Activated gamma-delta T cell treated with Interleukin-2 at 50 U/mL for 16 hours (primary cell): ENCODE measurements around the gene ELOVL5.

ENCODE experiments used
- DNase-seq: peaks from one replicate; pipeline ENCODE4 v3.0.0-alpha.2; 2020

The ELOVL5 gene

DNA sequence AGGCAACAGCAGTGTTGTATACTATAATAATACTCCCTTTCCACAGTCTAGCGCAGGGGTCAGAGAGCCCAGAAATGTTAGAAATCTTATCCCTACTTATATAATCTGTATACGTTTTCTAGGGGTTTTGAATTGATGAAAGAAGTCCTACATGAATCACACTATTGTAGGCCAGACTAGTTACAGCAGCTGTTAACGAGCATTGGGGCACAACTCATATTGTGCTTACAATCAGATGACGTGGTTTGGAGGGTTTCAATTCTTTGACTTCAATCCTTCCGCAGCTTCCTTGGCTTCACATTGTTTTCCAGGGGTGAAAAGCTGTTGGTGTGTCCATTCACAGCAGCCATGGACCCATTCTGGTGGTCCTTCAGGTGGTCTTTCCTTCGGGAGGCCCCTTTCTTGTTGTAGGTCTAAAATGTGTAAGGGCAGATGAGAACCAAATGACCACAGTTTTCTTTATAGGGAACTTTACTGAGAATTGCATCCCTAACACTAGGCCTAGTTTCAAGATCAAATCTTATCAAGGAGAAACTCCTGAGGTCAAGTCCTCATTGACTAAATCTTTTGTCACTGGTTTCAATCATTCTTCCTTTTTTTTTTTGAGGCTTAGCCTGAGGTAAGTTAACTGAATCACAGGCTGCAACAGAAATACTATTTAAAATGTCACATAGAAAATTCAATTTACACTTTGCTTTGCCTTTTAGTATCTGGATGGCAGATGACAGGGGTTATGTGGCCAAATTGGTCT, 79.7 kb downstream of the ELOVL5 start:
- DNase-seq, result no peak

GRCh38 chr6:53266553-53267090, 82.1 kb downstream of the ELOVL5 start:
- no peak for DNase-seq

- no peak for DNase-seq
Observed at GRCh38 chr6:53264915-53265607, 83.7 kb downstream of the ELOVL5 start.

- DNase-seq, result no peak
Observed at GRCh38 chr6:53264337-53264736, 84.4 kb downstream of the ELOVL5 start.

DNA sequence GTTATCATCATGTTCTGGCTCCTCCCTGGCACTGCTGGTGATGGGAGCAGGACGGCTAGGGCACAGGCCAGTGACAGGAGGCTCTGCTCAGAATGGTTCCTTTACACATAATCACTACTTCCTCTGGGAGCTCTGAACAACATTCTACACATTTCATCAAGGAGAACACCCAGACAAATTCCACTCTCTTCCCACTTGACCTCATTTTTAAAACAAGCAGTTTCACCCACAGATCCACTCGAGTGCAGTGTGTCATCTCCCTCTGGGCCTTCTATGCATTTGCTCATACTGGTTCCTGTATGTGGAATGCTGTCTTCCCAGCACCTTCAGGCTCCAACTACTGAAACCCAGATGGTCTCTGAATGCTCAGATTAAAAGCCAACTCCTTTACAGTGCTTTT, 84.8 kb downstream of the ELOVL5 start:
- DNase-seq, result no peak

GRCh38 chr6:53259860-53260580, 88.7 kb downstream of the ELOVL5 start:
- DNase-seq, result no peak

DNA sequence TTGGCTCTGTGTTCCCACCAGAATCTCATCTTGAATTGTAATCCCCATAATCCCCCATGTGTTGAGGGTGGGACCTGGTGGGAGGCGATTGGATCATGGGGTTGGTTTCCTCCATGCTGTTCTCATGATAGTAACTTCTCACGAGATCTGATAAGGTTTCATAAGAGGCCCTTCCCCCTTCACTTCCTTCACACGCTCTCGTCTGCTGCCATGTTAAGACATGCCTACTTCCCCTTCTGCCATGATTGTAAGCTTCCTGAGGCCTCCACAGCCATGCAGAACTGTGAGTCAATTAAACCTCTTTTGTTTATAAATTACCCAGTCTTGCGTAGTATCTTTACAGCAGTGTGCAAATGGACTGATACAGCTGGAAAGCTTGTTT, 90.0 kb downstream of the ELOVL5 start:
- DNase-seq, result no peak

- DNase-seq, result no peak
Observed at GRCh38 chr6:53258076-53258773, 90.5 kb downstream of the ELOVL5 start.

GRCh38 chr6:53257533-53257932, 91.2 kb downstream of the ELOVL5 start:
- no peak for DNase-seq

GRCh38 chr6:53257001-53257400, 91.7 kb downstream of the ELOVL5 start:
- no peak for DNase-seq

DNA sequence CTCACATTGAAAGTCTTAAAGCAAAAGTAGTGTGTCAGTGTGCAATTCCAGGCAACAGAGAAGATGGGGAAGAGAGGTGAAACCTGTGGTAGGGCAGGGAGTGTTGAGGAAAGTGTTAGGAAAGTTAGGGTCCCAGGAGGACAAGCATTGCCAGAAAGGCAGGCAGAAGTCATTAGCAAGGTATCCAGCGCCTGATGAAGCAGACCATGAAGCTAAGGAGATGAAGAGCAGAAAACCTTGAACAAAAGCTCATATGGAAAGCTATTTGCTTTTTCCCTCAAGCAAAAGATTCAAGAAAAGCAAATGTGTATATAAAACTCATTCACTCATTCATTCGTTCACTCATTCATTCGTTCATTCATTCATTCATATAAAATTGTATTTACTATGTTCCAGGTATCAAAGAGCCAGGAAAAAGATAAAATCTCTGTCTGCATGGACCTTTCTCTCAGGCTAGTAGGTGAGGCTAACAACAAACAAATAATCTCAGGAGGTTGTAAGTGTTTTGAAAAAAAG, 96.5 kb downstream of the ELOVL5 start:
- no peak for DNase-seq

GRCh38 chr6:53251033-53251672, 97.6 kb downstream of the ELOVL5 start:
- DNase-seq, result no peak

DNA sequence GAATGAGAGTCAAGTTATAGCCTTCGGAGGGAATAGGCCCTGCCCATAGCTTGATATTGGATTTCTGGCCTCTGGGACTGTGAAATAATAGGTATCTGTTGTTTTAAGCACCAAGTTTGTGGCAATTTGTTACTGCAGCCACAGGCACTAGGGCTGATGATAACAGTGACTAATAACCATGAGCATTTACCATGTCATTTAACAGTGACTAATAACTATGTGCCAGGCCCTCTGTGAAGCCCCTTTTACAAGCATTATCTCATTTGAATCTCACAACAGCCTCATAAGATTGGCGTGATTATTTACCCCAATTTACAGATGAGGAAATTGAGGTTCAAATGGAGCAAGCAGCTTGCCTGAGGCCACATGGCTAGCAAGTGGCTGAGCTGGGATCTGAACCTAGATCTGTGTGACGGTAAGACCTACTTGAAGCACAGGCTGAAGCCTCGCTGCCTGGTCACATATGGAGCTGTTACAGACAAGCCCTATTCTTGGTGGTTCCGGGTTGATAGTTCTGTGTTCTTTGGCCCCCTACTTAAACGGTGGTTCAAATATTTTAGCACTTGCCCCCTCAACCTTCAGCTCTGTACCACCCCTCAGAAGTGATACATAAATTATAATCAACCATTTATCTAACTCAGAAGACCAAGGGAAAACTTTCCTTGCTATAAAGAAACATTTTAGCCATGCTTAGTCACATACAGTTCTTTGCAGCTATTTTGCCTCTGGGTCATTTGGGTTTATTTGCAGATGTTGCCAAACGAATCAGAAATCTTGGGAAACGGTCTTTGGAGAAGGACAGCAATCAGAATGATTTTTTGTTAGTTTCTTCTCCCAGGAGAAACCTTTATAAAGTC, 98.3 kb downstream of the ELOVL5 start:
- DNase-seq, result no peak

DNA sequence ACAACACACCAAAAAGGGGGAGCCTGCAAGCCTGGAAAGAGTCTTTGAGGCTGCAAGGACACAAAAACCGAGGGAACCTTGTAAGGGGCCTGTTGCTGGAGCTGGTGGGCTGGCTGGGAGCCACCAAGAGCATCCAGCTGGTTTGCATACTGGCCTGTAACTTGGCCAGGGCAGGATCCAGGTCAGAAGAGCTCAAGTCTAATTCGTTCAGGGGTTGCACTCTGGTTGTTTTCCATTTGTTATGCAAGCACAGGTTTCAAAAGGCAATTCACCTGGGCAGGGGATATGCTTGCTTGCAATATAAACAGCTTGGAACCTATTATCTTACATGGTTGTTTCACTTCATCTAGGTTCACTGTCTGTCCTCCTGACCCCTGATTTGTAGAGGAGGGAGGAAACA, 101.8 kb downstream of the ELOVL5 start:
- no peak for DNase-seq

DNA sequence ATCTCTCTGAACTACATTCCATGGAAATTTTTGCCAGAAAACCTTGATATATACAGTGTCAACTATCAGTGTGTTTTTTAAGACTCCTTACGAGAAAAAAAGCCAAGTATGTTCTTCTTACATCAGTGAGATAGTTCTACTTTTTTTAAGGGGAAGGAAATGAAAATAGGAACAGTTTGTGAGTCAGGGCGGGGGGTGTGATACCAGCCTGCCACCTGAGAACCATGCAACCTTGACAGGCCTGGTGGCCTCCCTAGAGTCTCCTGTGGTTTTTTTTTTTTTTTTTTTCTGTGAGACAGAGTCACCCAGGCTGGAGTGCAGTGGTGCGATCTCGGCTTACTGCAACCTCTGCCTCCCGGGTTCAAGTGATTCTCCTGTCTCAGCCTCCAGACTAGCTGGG, 103.8 kb downstream of the ELOVL5 start:
- DNase-seq, result no peak

- no peak for DNase-seq
Observed at GRCh38 chr6:53244399-53244931, 104.3 kb downstream of the ELOVL5 start.

DNA sequence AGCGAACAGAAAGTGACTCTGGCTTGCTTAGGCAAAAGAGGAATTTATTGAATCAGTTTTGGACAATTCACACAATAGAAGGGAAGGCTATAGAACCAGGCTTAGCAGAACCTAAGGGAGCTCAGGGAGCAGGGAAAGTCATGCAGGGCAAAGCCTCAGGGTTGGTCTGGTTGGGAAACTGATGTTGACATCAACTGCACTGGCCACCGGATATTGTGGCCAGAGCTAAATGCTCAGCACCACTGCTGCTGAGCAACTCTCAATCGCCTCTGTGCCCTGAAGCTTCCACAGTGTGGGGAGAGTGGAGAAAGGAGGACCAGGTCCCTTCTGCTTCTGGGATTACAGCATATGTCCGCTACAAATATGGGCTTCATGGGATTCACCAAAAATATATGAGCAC, 106.8 kb downstream of the ELOVL5 start:
- DNase-seq, result no peak

DNA sequence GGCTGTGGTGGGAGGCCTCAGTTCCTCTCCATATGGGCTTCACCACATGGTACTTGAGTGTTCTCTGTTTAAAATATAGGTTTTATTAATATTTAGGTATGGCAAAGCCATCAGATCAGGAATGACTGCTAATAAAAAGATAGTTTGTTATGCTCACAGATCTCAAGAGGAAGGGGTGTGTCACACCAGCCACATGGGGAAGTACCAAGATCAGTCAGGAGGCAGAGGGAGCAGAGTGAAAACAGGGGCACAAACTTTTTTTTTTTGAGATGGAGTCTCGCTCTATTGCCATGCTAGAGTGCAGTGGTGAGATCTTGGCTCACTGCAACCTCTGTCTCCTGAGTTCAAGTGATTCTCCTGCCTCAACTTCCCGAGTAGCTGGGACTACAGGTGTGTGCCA, 108.0 kb downstream of the ELOVL5 start:
- no peak for DNase-seq

DNA sequence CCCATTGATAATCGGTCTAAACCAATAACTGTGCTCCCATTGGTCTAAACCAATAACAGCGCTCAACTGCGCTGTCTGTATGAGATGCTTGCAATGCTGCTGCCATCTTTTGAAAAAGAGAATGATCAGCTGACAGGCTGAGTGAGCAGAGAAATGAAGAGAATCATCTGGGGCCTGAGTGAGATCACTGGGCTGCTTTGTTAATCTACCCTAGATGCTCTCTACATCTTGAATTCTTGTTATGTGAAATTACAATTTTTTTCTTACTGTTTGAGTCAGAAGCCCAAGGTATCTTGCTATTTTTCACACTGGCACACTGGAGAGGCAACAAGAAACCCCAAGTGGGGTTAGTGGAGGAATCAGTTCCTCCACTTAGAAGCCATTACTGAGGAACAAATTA, 108.6 kb downstream of the ELOVL5 start:
- no peak for DNase-seq

- DNase-seq, result no peak
Observed at GRCh38 chr6:53239526-53239925, 109.2 kb downstream of the ELOVL5 start.

DNA sequence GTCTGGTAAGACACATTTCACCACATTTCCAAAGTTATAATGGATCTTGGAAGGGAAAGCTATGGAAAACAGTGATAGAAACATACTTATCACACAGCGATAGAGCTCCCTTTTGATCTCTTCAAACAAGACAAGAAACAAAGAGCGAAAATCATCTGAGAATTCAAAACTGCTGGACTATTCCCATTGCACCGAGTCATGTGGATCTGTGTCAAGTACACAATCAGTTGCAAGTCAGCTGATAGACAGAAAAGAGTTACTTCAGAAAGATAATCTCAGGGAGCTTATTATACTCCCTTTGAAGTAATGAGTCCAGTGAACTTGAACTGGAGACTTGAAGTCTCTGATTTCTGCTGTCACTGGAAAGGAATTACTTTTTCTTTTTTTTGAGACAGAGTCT, 110.4 kb downstream of the ELOVL5 start:
- DNase-seq, result no peak
